NCI-H1930 (cell line): Measurements from ENCODE around the gene FUZ.
"Not testable (repeated sequence)": the region's sequence is repeated elsewhere in the genome, so short reads cannot be mapped to it uniquely, and the experiment has no call there.

Experiments
- DNase-seq, 2 experiments: peaks; one replicate each; lab custom pipeline; 2025; lab: John Stamatoyannopoulos, UW

Gene FUZ

DNA sequence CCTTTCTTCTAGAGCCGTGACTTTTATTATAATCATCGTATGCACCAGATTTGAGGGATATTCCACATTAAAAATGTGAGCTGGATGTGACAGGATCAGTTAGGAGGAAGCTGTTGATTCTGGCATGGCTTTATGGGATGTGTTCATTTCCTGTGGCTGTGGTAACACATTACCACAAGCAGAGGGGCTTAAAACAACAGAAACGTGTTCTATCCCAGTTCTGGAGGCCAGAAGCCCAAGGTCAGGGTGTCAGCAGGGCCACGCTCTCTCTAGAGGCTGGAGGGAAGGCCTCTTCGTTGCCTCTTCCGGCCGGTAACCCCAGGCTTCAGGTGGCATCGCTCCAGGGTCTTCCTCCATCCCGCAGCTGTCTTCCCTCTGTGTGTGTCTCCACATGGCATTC is 19.5 kb upstream of the FUZ start:
- no peak for DNase-seq

DNA sequence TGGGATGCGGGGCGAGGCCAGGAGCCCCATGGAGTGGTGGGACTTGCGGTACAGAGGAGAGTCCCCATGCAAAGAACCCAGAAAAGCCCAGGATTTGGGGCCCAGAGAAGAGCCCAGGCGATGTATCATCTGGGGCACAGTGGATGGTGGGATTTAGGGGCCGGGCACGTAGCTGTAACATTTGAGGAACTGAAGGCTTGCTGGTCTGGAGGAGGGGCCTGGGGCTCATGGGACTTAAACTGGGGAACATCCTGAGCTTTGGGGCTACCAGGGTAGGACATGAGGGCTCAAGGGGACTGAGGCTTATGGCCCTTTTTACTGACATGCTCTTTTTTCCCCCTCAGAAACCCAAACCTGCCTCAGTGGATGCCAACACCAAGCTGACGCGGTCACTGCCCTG is 18.5 kb upstream of the FUZ start:
- DNase-seq, result no peak

DNA sequence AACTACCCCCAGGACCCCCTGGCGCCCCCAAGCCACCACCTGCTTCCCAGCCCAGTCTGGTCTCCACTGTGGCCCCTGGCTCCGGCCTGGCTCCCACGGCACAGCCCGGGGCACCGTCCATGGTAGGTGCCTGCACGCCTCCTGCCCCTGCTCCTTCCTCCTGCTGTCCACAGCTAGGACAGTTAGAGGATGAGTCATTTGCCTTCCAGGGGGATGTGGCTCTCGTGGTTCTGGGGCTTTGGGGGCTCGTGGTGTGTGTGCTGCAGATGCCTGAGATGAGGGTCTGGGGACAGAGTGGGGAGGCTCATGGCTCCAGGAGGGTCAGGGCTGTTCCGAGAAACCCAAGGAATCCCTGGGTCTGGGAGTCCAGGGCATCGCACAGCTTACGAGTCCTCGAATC is 17.7 kb upstream of the FUZ start:
- DNase-seq, result no peak

DNA sequence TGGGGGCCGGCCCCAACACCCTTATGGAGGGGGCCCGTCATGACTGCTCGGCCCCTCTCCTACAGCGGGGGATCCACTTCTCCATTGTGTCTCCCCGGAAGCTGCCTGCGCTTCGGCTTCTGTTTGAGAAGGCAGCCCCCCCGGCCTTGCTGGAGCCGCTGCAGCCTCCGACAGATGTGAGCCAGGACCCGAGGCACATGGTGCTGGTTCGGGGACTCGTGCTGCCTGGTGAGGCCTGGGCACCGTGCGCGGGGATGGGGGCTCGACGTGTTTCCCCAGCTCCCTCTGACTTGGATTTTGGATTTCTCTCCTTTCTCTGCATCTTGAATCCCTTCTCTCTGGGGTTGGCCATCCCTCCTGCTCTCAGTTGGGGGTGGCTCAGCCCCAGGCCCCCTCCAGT is 16.6 kb upstream of the FUZ start:
- no peak for DNase-seq

DNA sequence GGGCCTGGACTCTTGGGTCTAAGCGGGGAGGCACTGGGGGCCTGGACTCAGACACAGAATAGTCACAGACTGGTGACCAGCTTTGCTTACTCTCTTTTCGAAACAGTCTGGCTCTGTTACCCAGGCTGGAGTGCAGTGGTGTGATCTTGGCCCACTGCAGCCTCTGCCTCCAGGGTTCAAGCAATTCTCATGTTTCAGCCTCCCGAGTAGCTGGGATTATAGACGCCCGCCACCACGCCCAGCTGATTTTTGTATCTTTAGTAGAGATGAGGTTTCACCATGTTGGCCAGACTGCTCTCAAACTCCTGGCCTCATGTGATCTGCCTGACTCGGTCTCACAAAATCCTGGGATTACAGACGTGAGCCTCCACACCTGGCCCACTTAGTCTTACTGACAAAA is 16.1 kb upstream of the FUZ start:
- no peak for DNase-seq

DNA sequence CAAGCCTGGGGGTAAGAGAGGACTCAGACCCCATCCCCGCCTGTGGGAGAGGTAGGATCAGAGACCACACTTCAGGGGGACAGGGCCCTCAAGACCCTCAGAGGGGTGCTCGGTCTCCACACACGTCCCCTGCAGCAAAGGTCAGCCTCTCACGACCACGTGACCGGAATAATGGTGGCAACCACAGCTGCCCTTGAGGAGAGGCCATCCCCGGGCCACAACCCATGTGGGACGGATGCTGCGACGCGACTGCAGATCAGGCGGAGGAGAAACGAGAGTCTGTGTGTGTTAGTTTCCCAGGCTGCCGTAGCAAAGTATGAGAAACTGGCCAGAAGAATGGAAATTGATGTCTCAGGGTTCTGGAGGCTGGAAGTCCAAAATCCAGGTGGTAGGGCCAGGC is 13.9 kb upstream of the FUZ start:
- DNase-seq, result no peak

DNA sequence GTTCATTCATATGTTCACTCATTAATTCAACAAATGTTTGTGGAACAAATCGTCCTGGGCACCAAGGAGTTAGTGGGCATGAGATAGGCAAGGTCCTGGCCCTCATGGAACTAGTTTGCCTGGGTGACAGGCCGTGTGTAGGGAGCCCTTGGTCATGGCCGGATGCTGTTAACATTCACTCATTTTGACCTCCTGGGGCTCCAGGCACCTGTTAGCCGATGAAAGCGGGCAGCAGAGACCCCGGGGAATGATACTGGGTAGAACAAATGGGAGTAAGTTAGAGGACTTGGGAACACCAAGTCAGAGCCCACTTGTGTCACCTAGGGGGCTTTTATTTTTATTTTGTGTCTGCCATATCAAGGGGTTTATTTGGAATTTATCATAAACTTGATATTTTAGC is 11.6 kb upstream of the FUZ start:
- DNase-seq, result no peak

DNA sequence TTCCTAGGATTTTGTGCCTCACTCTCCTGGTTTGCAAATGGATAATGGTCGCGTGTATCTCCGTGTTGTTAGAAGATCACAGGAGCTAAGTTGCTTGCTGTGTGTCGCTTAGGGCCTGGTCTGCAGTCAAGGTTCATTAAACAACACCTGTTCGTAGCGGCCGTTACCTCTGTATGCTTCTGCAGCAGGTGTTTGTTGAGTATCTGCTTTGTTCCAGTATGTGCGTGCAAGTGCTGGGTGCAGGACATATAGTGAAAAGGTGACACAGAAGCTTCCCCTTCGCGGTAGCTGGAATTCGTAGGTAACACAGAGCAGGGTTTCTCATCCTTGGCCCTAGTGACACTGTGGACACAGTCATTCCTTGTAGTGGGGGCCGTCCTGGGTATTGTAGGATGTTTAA is 10.4 kb upstream of the FUZ start:
- no peak for DNase-seq

DNA sequence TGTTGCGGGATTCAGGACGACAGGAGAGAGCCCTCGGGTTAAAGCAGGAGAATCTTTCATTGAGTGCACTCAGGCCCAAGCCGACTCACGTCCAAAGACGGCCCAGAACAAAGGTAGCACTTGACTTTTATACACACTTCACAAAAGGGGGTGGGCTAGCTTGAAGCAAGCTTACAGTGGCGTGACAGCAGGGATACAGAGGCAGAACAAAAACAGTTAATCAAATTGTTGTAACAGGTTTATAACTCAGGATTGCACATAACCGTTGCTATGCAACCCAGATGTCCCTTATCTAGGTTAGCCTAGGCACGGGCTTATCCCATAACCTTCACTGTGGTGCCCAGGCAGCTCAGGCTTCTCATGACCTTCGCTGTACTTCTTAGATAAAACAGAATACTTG is 7.0 kb upstream of the FUZ start:
- no peak for DNase-seq

DNA sequence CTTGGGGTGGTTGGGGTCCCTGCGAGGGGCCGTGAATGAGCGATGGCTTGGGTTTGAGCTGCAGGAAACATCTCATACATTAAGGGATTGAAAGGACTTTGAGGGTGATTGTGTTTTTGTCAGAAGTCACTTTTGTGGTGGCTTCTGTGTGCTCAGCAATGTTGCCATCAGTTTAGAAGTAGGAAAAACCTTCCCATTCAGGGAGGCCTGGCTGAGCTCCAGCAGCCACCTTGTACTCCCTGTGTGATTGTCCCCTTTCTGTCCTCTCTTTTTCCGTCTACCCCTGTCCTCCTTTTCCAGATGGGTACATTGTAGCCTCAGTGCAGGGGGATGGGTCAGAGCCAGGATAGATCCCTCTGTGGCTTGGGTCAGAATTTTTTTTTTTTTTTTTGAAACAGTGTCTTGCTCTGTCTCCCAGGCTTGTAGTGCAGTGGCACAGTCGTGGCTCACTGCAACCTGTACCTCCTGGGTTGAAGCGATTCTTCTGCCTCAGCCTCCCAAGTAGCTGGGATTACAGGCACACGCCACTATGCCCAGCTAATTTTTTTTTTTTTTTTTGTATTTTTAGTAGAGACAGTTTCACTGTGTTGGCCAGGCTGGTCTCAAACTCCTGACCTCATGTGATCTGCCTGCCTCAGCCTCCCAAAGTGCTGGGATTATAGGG is 6.5 kb upstream of the FUZ start:
- not testable (repeated sequence) for DNase-seq

DNA sequence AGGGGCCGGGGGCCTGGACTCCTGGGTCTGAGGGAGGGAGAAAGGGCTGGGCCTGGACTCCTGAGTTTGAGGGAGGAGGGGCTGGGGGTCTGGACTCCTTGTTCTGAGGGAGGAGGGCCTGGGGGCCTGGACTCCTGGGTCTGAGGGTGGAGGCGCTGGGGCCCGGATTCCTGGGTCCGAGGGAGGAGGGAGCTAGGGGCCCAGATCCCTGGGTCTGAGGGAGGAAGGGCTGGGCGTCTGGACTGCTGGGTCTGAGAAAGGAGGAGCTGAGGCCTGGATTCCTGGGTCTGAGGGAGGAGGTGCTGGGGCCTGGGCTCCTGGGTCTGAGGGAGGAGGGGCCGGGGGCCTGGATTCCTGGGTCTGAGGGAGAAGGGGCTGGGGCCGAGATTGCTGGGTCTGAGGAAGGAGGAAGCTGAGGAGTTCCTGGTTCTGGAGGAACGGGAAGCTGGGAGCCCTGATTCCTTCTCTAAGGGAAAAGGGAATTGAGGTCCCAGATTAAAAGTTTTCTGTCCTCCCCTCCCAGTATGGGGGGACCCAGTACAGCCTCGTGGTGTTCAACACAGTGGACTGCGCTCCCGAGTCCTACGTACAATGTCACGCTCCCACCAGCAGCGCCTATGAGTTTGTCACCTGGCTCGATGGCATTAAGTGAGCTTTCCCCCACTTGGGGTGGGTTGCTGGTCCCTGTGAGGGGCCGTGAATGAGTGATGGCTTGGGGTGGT is 5.7 kb upstream of the FUZ start:
- no peak for DNase-seq

DNA sequence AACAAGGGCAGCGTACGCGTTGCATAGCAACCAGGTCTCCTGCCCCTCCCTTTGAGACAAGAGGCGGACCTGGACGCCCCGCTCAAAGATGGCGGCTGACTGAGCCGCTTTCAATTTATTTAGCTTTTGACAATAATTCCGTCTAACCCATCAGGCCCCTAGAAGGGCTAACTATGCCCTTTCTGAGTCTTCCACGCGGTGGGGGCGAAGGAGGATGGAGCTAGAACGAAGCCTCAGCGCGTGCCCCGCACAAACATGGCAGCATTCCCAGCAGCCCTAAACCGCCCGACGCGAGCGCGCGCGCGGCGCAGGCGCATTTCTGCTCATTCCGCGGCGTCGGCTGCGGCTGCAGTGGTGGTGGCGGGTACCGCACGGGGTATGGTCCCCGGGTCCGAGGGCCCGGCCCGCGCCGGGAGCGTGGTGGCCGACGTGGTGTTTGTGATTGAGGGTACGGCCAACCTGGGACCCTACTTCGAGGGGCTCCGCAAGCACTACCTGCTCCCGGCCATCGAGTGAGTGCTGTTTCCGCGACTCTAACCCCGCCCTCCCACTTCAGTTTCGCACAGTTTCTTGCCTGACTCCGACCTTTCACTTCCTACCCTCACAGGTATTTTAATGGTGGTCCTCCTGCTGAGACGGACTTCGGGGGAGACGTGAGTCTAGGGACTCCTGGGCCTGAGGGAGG is 5.0 kb upstream of the FUZ start, which contains the start of gene MED25:
TSS of gene MED25 (plus strand) at position 326 of the 685 bp plus-strand sequence. CDS start at position 379, 53 bp downstream.
- DNase-seq, result peak; percentile 88 to 90

DNA sequence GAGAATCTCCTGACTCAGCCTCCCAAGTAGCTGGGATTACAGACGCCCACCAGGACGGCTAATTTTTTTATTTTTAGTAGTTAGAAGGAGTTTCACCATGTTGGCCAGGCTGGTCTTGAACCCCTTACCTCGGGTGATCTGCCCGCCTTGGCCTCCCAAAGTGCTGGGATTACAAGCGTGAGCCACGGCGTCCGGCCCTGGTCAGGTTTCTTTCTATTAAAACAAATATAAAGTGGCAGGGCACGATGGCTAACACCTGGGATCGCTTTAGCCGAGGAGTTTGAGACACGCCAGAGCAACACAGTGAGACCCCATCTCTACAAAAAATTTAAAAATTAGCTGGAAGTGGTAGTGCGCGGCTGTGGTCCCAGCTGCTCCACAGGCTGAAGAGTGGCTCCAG is 3.5 kb upstream of the FUZ start:
- no peak for DNase-seq

DNA sequence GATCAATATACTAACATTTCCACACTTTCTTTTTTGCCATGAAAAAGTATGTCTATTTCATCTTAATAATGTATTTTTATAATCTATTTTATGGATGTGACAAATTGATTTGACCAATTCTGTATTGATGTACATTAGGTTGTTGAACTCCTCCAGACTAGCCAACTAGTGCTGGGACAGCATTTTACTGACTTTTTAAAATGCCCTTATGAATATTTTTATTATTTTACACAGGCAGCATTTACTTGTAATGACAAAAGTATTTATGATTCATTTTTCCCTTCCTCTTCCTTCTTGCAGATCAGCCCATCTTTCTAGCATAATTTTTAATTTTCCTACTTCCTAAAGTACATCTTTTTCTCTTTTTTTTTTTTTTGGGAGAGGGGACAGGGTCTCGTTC is 918 bp upstream of the FUZ start:
- DNase-seq, result no peak

DNA sequence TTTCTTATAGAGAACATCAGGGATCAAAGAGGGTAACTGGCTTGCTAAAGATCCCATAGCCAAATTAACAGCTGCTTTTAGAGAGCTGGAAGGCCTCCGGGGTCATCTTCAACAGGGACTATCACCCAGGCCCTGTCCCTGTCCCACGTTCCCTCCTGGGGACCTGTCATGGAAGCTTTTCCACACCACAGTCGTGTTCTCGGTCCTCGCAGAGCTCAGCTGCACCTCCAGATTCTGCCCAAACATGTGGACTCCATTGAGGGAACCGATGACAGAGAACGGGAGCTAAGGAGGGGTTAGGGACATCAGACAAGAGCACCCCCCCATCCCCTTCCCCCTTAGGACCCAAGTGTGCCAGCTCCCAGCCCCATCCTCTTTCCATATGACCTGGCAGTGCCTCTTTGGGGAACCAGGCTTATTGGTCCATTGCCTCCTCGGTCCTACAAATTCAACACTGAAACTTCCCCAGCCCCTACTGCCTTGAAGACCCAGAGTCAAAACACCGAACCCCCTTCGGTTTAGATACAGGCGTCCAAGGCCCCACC is 568 bp downstream of the FUZ start:
- DNase-seq, result no peak

DNA sequence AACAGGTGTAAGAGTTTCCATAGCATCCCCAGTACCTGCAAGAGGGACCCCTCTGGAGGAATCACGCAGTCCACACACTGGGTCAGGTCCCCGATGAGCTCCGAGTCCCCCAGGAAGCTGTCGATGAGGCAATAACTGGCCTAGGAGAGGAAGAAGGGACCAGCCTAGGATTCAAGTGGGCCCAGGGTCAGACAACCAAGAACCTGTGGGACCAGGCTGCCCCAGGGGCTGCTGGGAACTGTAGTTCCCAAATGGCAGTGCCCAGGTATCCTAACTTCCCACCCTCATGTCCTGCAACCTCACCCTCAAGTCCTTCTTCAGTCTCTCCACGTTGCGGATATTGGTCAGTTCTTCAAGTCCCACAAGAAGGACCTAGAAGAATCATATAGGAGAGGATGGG is 1.8 kb downstream of the FUZ start:
- no peak for DNase-seq

DNA sequence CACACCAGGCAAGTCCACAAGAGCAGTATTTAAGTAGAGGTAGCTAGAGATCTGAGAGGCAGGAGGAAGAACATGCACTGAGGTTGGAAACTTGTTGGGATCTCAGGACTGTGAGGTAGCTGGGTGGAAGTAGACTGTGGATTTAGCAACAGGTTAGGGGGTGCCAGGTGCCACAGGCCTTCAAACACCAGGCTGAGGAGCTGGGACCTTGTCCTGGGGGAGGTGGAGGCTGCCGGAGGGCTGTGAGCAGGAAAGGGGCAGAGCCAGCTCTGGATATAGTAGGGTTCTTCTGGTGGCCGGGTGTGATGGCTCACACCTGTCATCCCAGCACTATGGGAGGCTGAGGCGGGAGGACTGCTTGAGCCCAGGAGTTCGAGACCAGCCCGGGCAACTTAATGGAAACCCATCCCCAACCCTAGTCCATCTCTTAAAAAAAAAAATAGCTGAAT is 3.1 kb downstream of the FUZ start:
- DNase-seq, result no peak

DNA sequence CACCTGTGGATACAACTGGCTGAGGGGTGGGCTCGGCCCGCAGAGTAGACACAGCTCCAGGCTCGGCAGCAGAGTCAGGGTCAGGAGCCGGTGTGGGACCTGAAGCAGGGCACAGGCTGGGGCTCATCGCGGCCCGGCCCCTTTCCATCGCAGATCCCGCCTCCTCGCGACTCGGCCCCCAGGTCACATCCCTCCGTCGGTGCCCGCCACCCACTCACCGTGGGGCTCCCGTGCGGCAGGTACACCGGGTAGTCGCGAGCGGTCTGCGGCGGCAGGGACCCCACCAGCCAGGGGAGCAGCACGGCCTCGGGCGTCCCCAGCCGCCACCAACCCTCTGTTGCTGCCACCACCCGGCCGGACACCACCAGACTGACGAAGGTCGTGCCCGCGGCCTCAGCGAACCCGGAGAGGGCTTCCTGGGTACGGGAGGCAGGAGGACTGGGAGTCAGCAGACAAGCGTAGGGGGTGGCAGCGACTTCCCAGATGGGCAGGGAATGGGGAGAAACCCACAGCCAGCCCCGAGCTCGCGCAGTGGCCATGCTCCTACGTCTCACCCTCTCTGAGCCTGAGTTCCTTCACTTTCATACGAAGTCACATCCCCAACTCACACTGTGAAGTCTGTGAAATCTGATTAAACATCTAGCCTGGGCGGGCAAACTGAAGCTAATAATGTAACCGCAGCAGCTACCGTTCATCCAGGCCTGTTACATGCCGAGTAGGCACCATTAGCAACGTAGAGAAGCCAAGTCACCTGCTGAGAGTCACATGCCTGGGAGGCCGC is 3.7 kb downstream of the FUZ start:
- no peak for DNase-seq

DNA sequence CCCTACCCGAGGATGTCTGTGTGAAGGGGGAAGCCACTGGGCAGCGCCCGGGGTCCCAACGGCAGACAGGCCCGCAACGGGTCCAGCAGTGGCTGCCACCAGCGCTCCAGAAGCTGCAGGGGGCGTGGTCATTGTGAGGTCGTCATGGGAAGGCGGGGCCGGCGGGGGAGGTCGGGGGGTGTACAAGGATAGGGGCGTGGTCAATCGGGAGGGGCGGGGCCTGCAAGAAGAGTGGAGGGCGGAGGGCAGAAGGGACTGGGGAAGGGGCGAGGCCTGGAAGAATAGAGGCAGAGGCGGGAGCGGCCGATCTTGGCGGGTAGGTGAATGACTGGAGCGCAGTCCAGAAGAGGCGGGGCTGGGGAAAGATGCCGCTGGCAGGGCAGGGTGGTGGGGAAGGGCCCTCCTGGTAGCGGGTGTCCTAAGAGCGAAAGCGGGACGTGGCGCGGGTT is 4.4 kb downstream of the FUZ start:
- peak in 1 of 2 experiments; percentile 46 for DNase-seq

DNA sequence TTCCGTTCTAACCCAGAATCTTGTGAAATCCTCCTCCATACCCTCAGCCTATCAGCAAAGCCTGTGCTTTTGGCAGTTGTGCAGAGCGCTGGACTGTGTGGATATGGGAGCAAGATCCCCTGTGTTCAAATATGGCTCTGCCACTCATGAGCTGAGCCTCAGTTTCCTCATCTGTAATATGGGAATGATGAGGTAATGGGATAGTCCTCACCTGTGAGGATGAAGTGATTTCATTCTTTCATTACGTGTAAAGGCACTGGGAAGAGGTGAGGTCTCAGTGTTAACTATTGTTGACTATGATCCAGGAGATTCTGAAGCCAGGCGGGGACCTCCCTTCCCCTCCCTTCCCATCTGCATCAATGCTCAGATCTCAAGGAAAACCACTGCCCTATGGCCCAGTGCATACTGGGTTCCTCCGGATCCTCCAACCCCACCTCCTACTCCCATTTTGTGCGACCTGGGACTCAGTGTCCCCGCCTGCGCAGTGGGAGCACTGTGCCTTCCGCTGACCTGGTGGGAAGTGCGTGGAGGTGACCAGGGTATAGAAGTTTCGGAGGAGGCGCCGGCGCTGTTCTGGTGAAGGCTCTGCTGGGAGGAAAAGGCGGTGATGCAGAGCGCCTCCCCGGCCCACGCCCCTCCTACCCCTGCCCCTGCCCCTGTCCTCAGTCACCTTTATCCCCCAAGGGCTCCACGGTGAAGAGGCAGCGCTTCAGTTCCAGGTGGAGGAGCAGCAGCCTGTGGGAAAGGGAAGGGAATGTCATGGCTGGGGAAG is 5.0 kb downstream of the FUZ start:
- no peak for DNase-seq
